Smooth muscle cell (in vitro differentiated cells): ENCODE results near the gene DLST. TPM values are rescaled to one million over a fixed set of nuclear protein-coding genes. Genes with fewer than 3 reads are reported as not detected.

Experiments
- DNase-seq: peaks from one replicate; lab custom pipeline; 2025; ENCODE audit not compliant: unreplicated experiment; lab: John Stamatoyannopoulos, UW
- H2AFZ ChIP-seq: fragments of 200-600 bp; sonication (generic); 2 replicates; pipeline ENCODE4 v1.6.0; 2016; ENCODE audit warnings: antibody characterized with exemption, low read depth, mild to moderate bottlenecking
- H3F3A ChIP-seq: fragments of 200-600 bp; sonication (generic); 2 replicates; pipeline ENCODE4 v1.6.0; 2017; ENCODE audit warnings: antibody characterized with exemption, low read depth
- H3K27ac ChIP-seq: fragments of 200-600 bp; sonication (generic); 2 replicates; pipeline ENCODE4 v1.5.1; 2016; ENCODE audit warnings: low read depth, mild to moderate bottlenecking
- H3K27me3 ChIP-seq: fragments of 200-600 bp; sonication (generic); 2 replicates; pipeline ENCODE4 v1.6.1; 2016; ENCODE audit warnings: low read depth, mild to moderate bottlenecking
- H3K36me3 ChIP-seq: fragments of 200-600 bp; sonication (generic); 2 replicates; pipeline ENCODE4 v1.5.1; 2016; ENCODE audit warnings: low read depth
- H3K4me1 ChIP-seq: fragments of 200-600 bp; sonication (generic); 2 replicates; pipeline ENCODE4 v1.5.1; 2016; ENCODE audit warnings: low read depth
- H3K4me2 ChIP-seq: fragments of 200-600 bp; sonication (generic); 2 replicates; pipeline ENCODE4 v1.6.0; 2016; ENCODE audit warnings: mild to moderate bottlenecking
- H3K4me3 ChIP-seq: fragments of 200-600 bp; sonication (generic); 2 replicates; pipeline ENCODE4 v1.5.1; 2016; ENCODE audit warnings: mild to moderate bottlenecking
- H3K79me2 ChIP-seq: fragments of 200-600 bp; sonication (generic); 2 replicates; pipeline ENCODE4 v1.6.0; 2016; ENCODE audit warnings: low read depth, mild to moderate bottlenecking
- H3K9ac ChIP-seq: fragments of 200-600 bp; sonication (generic); 2 replicates; pipeline ENCODE4 v1.6.0; 2016; ENCODE audit warnings: low read depth
- H3K9me3 ChIP-seq: fragments of 200-600 bp; sonication (generic); replicated peaks from 2 replicates; pipeline ENCODE4 v1.5.1; 2016; ENCODE audit warnings: low read depth
- H4K20me1 ChIP-seq: fragments of 200-600 bp; sonication (generic); 2 replicates; pipeline ENCODE4 v1.6.0; 2016; ENCODE audit warnings: low read depth
- WGBS: methylation state at CpG from one replicate; pipeline ENCODE4 v1.1.7; 2016; ENCODE audit warnings: low lambda C conversion rate; 5-methylcytosine and 5-hydroxymethylcytosine counted together
- polyA plus RNA-seq: library from polyadenylated mRNA; unstranded; fragments of >200 nt; fragmentation: Nextera tagmentation; extraction: Ambion mirVana; gene quantifications from 2 replicates; pipeline ENCODE4 v1.2.1, GENCODE V29; 2016
- total RNA-seq: library from RNA; depleted of rRNA; stranded (reverse); fragments of >200 nt; gene quantifications from 2 replicates; pipeline ENCODE4 v1.2.3, GENCODE V29; 2014
- TF ChIP-seq, protein P1 (sequence below): fragments of 200-600 bp; sonication (generic); IDR thresholded peaks from 2 replicates; pipeline ENCODE4 v1.5.1; 2017; ENCODE audit warnings: borderline replicate concordance, mild to moderate bottlenecking, antibody characterized with exemption; ENCODE audit not compliant: insufficient read depth, poor library complexity, severe bottlenecking

The DLST gene
- total and polyA plus RNA-seq, 2 experiments from 2014 or later = 4.9 to 46.9 TPM

GRCh38 chr14:74864198-74864597 lies 17.5 kb upstream of the DLST start:
- no peak overlapping the region for H3K4me3 ChIP-seq
- H3K9ac ChIP-seq = no peak overlapping the region
- no peaks in the 10 kb centered on the region for H3F3A ChIP-seq
- TF ChIP-seq, protein P1, sequence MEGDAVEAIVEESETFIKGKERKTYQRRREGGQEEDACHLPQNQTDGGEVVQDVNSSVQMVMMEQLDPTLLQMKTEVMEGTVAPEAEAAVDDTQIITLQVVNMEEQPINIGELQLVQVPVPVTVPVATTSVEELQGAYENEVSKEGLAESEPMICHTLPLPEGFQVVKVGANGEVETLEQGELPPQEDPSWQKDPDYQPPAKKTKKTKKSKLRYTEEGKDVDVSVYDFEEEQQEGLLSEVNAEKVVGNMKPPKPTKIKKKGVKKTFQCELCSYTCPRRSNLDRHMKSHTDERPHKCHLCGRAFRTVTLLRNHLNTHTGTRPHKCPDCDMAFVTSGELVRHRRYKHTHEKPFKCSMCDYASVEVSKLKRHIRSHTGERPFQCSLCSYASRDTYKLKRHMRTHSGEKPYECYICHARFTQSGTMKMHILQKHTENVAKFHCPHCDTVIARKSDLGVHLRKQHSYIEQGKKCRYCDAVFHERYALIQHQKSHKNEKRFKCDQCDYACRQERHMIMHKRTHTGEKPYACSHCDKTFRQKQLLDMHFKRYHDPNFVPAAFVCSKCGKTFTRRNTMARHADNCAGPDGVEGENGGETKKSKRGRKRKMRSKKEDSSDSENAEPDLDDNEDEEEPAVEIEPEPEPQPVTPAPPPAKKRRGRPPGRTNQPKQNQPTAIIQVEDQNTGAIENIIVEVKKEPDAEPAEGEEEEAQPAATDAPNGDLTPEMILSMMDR = no peak
- H4K20me1 ChIP-seq = no peaks in the 10 kb centered on the region
- 92% methylated on average over 9 of the region's 9 CpGs for WGBS
- no peaks in the 10 kb centered on the region for H3K9me3 ChIP-seq
- H3K27ac ChIP-seq = no peak overlapping the region
- no peaks in the 10 kb centered on the region for H3K27me3 ChIP-seq
- no peaks in the 10 kb centered on the region for H3K36me3 ChIP-seq
- H2AFZ ChIP-seq = no peak overlapping the region
- H3K79me2 ChIP-seq = no peaks in the 10 kb centered on the region
- no peak for DNase-seq
- no peak overlapping the region for H3K4me2 ChIP-seq
- H3K4me1 ChIP-seq = no peaks in the 10 kb centered on the region

GRCh38 chr14:74865156-74865555 lies 16.6 kb upstream of the DLST start:
- no peaks in the 10 kb centered on the region for H3K4me1 ChIP-seq
- H3K4me2 ChIP-seq = no peak overlapping the region
- no peaks in the 10 kb centered on the region for H3K9me3 ChIP-seq
- no peak overlapping the region for H3K4me3 ChIP-seq
- H2AFZ ChIP-seq = no peak overlapping the region
- H3K27me3 ChIP-seq = no peaks in the 10 kb centered on the region
- no peaks in the 10 kb centered on the region for H3K79me2 ChIP-seq
- no peak overlapping the region for H3K27ac ChIP-seq
- DNase-seq = no peak
- H3F3A ChIP-seq = no peaks in the 10 kb centered on the region
- no peak overlapping the region for H3K9ac ChIP-seq
- H4K20me1 ChIP-seq = no peaks in the 10 kb centered on the region
- TF ChIP-seq, protein P1 = no peak
- no peaks in the 10 kb centered on the region for H3K36me3 ChIP-seq
- 91% methylated on average over 5 of the region's 5 CpGs for WGBS

DNA sequence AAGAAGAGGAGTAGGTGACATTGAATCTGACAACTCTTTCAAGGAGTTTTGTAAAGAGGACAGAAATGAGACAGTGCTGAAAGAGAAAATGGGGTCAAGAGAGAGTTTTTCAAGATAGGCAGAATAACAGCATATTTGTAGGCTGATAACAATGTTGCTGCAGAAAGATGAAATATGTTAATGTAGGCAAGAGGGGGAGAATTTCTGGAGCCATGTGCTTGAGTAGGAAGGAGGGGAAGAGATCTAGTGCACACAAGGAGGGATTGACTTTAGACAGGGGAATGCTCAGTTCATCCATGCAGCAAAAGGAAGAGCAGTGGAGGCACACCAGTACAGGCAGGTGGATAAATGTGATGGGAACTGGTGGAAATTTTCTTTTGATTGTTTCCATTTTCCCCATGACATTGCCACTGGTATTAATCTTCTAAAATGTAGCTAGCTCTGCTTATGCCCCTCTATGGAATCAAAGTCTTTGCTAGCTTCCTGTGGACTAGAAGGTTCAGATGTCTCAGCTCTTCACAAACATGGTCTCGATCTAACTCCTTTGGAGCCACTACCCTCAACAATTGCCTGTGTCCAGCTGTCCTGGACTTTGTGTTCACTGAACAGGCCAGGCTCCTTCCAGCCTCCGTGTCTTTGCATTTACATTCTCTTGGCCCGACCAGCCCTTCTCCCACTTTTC lies 14.9 kb upstream of the DLST start:
- TF ChIP-seq, protein P1 = no peak
- no peak overlapping the region for H3K4me3 ChIP-seq
- no peaks in the 10 kb centered on the region for H3K79me2 ChIP-seq
- no peaks in the 10 kb centered on the region for H3F3A ChIP-seq
- no peak overlapping the region for H2AFZ ChIP-seq
- WGBS = 90% methylated on average over 3 of the region's 3 CpGs
- no peaks in the 10 kb centered on the region for H3K9me3 ChIP-seq
- DNase-seq = no peak
- no peak overlapping the region for H3K27ac ChIP-seq
- no peaks in the 10 kb centered on the region for H4K20me1 ChIP-seq
- no peaks in the 10 kb centered on the region for H3K36me3 ChIP-seq
- H3K4me2 ChIP-seq = no peak overlapping the region
- no peak overlapping the region for H3K9ac ChIP-seq
- H3K4me1 ChIP-seq = no peaks in the 10 kb centered on the region
- H3K27me3 ChIP-seq = no peaks in the 10 kb centered on the region

GRCh38 chr14:74867673-74868072 lies 14.0 kb upstream of the DLST start:
- no peaks in the 10 kb centered on the region for H4K20me1 ChIP-seq
- no peaks in the 10 kb centered on the region for H3K9me3 ChIP-seq
- H3K79me2 ChIP-seq = no peaks in the 10 kb centered on the region
- no peak overlapping the region for H3K4me2 ChIP-seq
- H3K36me3 ChIP-seq = no peaks in the 10 kb centered on the region
- H2AFZ ChIP-seq = no peak overlapping the region
- TF ChIP-seq, protein P1 = no peak
- H3K27me3 ChIP-seq = no peaks in the 10 kb centered on the region
- no peak overlapping the region for H3K27ac ChIP-seq
- WGBS = 48% methylated on average over 5 of the region's 5 CpGs
- H3K4me1 ChIP-seq = no peaks in the 10 kb centered on the region
- no peak overlapping the region for H3K4me3 ChIP-seq
- no peak overlapping the region for H3K9ac ChIP-seq
- DNase-seq = no peak
- no peaks in the 10 kb centered on the region for H3F3A ChIP-seq
